CD4-positive, alpha-beta T cell treated with Interleukin-6 for 4 hours (primary cell): ENCODE results near the gene EPB41L2.
"Not testable (repeated sequence)": the region's sequence is repeated elsewhere in the genome, so short reads cannot be mapped to it uniquely, and the experiment has no call there.

Experiments
- DNase-seq: peaks from one replicate; pipeline ENCODE4 v3.0.0-alpha.2; 2020; ENCODE audit warnings: mixed read lengths

The EPB41L2 gene

GRCh38 chr6:131063028-131063763 is at the start of gene EPB41L2:
TSS of gene EPB41L2 (minus strand) at chr6:131063245. CDS start at chr6:130956485, 106,760 bp downstream.
- DNase-seq = peak; percentile 88

- DNase-seq = no peak
Observed at GRCh38 chr6:131112249-131112648, 49.2 kb upstream of the EPB41L2 start.

GRCh38 chr6:131107151-131107550 is 44.1 kb upstream of the EPB41L2 start:
- DNase-seq = no peak

DNA sequence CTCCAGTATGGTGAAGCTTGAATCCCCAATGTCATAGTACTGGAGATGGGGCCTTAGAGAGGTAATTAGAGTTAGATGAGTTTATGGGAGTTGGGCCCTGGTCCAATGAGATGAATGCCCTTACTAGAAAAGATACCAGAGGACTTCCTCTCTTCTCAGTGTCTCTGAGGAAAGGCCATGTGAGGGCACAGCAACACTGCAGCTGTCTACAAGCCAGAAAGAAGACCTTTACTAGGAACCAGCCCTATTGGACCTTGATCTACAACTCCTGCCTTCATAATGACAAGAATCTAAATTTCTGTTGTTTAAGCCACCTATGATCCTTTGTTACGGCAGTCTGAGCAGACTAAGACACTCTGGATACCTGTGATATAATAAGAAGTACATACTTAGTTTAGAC is 40.9 kb upstream of the EPB41L2 start:
- DNase-seq = no peak

DNA sequence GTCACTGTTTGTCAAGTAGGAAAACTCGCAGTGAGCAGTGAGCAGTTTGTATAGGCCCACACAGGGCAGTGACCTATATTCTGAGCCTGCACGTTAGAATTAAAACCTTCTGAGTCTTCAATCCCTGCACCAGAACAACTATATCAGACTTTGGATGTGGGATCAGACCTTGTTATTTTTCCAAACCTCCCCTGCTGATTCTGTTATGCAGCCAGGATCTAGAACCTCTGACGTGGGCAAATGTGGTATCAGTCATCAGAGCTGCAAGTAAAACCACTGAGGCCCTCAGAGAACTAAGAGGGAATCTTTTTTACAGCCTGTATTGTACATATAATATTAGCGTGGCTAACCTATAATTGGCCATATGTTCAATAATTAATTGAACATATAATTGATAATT is 40.3 kb upstream of the EPB41L2 start:
- no peak for DNase-seq

DNA sequence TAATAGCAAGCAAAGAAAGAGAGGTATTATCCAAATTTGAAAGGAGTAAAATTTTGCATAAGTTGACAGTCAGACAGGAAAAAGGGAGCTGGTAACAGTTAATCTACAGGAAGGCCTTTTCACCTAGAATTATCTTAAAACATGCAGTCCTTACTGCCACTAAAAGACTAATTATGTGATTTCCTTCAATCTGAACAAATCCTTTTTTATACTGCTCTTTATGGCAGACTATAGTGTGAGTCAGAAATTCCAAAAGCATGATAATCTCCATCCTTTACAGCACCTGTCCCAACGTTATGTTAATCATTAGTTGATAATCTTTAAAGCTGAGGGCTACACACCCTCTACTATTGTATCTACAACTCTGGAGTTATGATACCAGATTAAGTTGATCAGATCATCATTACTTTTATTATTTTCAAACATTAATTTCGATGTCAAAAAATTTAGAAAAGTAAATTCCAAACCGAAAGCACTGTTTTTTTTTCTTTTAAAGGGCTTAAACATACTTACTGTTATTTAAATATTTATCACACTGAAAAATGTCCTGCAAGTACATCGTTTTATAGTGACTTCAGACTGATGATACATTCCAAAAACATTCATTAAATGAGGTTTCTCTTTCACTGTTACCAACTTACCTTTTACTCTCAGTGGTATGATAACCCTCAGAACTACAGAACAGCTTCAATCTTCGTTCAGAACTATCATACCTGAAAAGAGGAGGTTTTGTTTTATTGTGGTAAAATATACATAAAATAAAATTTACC is 39.1 kb upstream of the EPB41L2 start:
- no peak for DNase-seq

GRCh38 chr6:131096786-131097185 is 33.7 kb upstream of the EPB41L2 start:
- DNase-seq = no peak

GRCh38 chr6:131093334-131093733 is 30.3 kb upstream of the EPB41L2 start:
- no peak for DNase-seq

- not testable (repeated sequence) for DNase-seq
Observed at GRCh38 chr6:131091944-131092343, 28.9 kb upstream of the EPB41L2 start.

GRCh38 chr6:131090339-131090738 is 27.3 kb upstream of the EPB41L2 start:
- DNase-seq = not testable (repeated sequence)

DNA sequence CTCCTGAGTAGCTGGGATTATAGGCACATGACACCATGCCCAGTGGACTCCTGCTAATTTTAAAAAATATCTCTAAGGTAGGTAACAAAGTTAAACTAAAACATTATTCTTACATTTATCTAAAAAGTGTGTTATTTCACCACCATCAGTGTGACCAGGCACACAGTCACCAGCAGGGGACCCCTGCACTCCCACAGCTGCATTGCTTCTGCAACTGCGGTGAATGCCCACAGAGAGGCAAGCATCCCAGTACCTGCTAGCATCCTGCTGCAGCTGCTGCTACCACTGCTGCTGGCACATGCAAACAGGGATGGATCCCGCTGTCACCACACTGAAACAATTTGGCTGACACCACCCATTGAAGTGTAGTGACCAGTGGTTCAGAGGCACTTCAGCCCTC is 21.9 kb upstream of the EPB41L2 start:
- no peak for DNase-seq

- DNase-seq = no peak
Observed at GRCh38 chr6:131083687-131084086, 20.6 kb upstream of the EPB41L2 start.

- no peak for DNase-seq
Observed at GRCh38 chr6:131082335-131082734, 19.3 kb upstream of the EPB41L2 start.

DNA sequence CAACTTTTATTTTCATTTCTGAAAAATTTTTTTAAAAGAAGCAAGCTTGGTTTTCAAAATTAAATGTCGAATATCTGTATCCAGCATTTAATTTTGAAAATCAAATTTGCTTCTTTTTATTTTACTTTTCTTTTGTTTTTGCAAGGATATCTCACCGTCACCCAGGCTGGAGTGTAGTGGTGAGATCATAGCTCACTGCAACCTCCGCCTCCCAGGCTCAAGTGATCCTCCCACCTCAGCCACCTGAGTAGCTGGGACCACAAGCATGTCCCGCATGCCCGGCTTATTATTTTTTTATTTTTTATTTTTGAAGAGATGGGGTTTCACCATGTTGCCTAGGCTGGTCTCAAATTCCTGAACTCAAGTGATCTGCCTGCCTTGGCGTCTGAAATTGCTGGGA is 17.0 kb upstream of the EPB41L2 start:
- DNase-seq = no peak

DNA sequence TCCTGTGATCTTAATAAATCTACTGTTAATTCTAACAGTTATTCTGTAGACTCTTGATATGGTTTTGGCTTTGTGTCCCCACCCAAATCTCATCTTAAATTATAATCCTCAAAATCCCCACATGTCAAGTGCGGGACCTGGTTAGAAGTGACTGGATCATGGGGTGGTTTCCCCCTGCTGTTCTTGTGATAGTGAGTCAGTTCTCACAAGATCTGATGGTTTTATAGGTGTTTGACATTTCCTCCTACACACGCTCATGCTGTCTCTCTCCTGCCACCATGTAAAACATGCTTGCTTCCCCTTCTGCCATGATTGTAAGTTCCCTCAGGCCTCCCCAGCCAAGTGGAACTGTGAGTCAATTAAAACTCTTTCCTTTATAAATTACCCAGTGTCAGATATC is 10.5 kb upstream of the EPB41L2 start:
- no peak for DNase-seq

DNA sequence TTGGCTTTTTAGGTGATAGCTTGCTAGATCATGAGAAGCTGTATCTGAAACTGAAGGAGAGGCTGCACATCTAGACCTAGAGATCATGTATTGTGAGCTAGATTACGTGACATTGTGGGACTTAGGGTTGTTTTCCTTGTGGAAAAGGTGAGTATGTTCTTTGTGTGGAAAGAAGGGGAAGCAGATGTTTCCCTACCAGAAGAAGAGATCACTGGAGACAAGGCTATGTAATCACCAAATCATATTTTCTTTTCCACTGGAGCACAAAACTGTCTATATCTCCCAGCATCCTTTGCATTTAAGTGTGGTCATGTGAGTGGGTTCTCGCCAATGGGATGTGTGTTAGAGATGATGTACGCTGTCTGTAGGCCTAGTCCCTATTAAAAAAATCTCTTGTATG is 7.0 kb upstream of the EPB41L2 start:
- DNase-seq = no peak

DNA sequence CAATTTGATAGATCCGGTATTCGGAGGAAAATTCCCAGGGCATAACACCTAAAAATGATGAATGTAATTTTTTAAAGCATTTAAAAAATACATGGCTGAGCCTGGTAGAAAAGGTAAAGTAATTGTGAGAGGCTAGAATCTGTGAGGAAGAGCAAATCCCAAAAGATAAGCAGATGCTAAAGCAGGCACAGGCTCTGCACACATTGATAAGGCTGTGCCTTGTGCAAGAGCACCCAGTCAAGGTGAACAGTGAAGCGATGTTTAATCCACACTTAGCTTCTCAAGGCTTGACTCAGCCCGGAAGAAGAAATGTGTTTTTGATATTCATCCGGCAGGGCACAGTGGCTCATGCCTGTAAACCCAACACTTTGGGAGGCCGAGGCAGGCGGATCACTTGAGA is 5.1 kb upstream of the EPB41L2 start:
- no peak for DNase-seq

- DNase-seq = no peak
Observed at GRCh38 chr6:131067521-131067920, 4.5 kb upstream of the EPB41L2 start.

DNA sequence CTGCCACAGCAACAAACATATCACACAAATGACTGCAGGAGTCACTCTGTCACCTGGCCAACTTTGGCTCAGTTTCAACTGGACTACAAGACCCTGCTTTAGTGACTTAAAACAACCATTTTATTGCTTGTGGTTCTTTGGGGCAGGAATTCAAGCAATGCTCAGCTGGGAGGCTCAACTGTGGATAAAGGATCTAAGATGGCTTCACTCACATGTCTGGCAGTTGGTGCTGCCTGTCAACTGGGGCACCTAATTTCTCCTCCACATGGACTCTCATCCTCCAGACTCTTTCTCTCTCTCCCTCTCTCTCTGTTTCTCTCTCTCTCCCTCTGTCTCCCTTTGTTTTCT is 2.8 kb upstream of the EPB41L2 start:
- no peak for DNase-seq

DNA sequence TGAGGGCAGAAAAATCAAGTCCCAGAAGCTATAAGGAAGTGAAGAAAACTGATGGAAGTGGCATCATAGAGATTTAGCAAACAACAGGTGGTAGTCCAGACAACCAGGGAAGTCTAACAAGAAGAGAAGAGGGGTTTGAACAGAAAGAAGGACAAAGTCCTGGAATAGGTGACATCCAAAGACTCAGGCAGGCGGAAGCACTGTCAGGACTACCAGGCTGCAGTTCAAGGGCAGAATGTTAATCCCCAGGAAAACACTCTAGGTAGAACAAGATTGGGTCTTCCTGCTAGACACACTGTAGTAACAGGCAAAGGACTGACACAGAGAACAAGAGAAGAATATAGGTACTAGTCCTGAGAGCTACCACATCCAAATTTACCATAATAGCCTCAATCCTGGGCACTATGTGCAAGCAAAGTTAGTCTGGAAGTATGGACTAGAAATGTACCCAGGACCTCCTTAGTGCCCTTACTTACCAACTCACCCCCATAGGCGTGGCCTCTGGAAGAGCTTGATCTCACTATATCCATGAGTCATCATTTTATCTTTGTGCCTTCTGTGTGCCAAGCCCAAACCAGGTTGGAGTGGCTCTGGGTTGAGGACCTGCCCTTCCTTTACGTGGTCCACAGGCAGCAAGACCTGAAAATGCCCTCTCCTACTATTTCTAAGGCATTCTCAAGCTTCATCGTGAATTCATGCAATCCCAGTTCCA is 2.2 kb upstream of the EPB41L2 start:
- no peak for DNase-seq

DNA sequence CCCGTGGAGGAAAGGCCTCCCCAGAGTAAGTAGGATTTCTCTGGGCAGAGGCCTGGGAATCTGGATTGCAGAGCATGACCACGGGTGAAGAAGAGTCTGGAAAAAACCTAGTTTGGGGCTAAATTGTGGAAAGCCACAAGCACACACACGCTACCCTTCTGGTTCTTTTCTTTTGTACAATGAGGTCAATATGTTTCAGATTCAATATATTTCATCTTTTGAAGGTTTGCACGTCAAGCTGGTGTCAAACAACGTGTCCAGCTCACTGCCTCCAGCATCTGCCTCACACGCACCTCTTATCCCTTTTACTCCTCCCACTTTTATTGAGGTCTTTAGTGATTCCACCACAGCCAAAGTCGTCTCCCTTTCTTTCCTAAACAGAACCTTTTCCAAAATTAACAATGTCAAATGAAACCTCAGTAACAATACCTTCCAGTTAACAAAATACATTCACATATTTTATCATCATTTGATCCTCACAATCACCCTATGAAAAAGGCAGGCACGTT is 773 bp upstream of the EPB41L2 start:
- no peak for DNase-seq

DNA sequence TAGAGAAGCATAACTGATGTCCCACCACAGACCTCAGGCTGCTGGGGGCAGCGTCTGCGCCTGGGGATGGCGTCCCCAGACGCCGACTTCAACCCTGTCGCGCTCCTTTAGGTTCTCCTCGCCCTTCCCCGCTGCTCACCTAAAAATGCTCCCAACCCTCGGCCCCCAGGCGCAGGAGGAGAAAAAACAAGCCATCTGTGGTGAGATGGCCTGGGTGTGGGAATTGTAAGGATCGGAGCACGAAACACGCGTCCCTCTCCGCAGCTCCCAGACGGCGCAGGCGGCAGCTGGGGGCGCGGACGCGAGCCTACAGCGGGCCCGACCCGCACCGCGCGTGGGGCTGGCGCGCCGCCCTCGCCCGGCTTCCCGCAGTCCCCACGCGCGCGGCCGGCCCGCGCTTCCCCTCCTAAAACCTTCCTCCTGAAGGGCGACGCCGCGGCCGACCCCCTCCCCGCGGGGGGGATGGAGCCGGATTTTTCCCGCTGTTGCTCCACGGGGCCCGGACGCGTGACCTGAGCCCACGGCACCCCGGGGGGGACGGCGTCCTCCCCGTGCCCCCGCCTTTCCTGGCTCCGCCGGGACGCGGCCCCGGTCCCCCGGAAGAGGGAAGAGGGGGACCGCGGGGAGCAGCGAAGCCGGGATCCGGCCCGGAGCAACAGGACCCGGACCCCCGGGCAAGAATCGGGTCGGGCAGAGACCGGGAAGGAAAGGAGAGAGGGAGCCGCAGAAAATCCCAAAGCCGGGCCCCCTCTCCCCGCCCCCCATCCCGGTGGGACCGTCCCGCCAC is 611 bp downstream of the EPB41L2 start:
- peak; percentile 34 for DNase-seq

GRCh38 chr6:131061751-131062119 is 1.3 kb downstream of the EPB41L2 start:
- DNase-seq = no peak
